GM21737 (cell line): ENCODE results near the gene TCEAL4.
A peak's percentile ranks its signal among the peaks of the same experiment; 100 is the strongest.

Experiments used
- ATAC-seq: cut with Tn5 transposase; IDR thresholded peaks from one replicate; pipeline ENCODE4 v1.9.1; 2021; ENCODE audit warnings: mild to moderate bottlenecking, moderate library complexity; ENCODE audit not compliant: unreplicated experiment

The TCEAL4 gene

DNA sequence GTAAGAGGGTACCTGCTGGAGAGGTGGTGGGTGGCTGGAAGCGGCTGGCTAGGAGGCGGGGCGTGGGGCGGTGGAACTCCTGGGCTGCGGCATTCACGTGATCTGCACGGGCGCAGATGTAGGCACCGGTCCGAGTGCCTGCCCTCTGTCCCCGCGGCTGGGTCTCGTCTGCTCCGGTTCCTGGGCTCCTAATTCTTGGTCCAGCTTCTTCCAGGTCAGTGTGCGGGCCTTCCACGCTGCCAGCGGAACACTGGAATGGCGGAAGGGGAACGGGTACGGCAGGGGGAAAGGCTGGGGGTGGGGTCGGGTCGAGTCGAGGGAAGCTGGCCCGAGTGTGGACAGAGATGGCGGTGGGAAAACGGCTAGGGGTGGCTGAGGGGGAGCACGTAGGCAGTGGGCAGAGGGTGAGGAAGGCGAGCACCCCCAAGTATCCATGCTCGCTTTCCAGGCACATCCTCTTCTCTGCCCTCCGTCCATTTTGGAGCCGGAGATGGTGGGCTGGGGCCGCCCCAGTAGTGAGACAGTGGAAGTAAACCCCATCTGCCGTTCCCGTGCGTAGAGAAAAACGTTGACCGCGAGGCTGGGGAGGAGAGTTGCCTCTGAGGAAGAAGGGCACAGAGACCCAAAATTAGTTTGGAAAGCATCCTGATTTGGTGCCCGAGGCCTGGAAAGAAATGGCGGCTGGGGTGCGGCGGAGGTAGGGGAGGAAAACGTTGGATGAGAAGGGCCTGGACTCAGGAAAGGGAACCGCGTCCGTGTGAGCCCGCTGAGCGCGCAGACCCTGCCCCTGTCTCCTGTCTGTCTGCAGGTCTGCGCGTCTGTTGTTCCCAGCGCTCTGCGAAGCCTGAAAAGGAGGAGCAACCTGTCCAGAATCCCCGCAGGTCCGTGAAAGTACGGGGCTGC is at the start of gene TCEAL4:
TCEAL4 (plus strand) TSS at position 105 of the 903 bp plus-strand sequence. CDS start 1,161 bp downstream, outside the sequence.
- peak; percentile 97 for ATAC-seq

DNA sequence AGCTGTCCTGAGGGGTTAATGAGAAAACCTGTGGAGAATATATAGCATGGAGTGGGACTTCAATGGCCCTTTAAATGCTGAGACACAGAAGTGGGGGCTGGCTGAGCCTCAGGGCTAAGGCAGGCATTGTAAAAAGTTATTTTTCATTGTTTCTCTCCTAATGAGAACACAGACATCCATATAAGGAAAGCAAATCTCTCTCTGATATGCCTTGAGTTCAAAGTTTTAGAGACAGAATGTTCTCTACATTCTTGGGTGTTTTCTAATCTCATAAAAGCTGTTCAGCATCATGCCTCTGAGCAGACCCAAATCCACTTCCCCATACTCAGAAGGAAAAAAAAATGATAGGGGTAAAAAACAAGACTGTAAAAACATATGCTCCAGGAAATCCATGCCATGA is 49.2 kb upstream of the TCEAL4 start:
- no peak for ATAC-seq

DNA sequence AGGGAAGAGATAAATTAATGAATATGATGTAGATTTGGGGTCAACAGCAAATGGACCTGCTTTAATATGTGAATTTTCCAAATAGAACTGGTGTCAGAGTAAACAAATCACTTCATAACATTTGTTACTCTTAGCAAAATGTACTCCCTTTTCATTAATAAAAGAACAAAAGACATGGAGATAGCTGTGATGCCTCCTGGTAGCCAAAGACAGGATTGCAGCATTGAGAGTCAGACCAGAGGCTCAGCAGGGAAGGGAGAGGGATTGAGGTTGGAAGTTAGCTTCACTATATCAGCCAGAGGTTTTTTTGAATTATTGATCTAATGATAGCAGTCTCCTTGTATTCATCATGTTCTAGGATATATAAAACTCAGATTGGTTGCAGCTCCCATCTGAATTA is 48.6 kb upstream of the TCEAL4 start:
- ATAC-seq, result no peak

DNA sequence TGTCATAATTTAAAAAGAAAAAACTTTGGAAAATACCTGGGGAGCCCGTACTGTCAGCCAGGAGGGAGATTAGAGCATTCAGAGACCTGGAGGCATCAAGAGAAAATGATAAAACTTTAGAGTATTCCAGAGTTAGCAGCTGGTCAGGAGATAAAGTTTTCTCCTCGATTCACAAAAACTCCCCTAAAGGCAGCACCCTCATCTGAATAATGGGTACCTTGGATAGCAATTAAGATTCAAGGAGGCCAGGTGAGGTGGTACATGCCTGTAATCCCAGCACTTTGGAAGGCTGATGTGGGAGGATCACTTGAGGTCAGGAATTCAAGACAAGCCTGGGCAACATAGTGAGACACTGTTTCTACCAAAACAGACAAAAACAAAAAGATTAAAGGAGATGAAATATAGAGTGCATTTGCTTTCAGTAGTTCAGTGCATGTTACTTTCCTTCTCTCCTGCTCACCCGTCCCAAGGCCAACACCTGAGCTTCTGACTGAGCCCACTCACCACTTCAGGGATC is 47.4 kb upstream of the TCEAL4 start:
- ATAC-seq, result no peak

DNA sequence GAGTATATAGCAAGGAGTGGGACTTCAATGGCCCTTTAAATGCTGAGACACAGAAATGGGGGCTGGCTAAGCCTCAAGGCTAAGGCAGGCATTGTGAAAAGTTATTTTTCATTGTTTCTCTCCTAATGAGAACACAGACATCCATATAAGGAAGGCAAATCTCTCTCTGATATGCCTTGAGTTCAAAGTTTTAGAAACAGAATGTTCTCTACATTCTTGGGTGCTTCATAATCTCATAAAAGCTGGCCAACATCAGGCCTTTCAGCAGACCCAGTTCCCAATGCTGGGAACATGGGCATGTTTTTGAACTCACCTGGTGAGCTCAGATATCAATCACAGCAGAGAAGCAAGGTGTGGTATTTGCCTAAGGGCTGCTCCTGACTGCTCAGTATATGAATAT is 46.6 kb upstream of the TCEAL4 start:
- ATAC-seq, result no peak

DNA sequence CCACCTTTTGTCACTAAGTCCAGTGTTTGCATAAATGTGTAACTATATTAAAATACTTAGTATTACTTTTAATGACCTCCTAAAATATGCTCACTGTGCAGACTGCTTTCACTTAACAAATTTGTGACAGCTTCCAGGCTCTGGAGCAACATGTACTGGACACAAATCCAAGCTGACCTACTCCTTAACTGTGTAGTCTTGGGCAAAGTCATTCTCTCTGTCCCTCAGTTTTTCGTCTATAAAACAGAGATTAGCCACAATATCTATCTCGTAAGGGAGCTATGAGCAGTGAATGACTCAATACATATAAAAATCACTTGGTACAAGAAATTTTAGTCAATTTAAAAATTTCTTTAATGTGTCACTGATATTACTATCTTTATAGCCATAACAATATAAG is 45.6 kb upstream of the TCEAL4 start:
- no peak for ATAC-seq

DNA sequence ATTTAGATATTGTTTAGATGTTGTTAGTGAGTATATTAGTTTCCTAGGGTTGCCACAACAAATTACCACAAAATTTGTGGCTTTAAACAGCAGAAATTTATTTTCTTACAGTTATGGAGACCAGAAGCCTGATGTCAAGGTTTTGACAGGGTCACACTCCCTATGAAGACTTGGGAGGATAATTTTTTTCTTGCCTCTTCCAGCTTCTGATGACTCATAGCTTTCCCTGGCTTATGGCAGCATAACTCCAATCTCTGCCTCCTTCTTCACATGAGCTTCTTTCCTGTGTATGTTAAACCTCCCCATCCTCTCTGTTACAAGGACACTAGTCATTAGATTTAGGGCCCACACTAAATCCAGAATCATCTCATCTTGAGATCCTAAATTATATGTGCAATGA is 45.2 kb upstream of the TCEAL4 start:
- ATAC-seq, result no peak

DNA sequence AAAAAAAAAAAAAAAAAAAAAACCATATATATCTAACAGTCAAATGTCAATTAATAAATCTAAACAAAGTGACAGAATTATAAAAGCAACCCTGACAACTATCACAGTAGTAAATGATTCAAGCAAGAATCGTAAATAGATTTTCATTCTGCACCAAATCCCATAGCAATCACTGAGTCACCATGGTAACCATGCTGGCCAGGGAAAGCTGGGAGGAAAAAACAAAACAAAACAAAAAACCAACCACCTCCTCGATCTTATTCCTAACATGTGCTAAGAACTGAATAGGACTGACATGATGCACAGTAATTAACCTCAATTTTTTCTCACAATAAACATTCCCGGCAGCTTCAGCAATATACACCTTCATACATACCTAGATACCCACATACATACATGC is 35.4 kb upstream of the TCEAL4 start:
- no peak for ATAC-seq

DNA sequence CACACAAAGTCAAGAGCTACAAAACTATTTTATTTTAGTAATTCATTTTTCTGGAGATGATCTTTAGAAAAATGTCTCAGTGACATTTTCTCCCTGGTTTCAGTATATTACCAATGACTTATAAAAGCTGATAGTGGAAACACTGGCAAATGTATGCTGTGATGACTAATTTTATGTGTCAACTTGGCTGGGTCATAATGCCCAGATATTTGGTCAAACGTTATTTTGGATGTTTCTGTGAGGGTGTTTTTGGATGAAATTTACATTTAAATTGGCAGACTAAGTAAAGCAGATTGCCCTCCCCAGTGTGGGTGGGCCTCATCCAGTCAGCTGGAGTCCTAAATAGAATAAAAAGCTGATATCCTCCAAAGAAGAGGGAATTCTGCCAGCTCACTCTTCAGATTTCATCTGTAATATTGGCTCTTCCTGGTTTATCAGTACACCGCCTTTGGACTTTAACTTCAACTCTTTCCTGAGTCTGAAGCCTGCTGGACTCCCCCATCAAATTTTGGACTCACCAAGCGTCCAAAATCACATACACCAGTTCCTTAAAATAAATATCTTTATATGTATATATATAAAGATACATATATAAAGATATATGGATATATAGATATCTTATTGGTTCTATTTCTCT is 34.8 kb upstream of the TCEAL4 start:
- ATAC-seq, result no peak

DNA sequence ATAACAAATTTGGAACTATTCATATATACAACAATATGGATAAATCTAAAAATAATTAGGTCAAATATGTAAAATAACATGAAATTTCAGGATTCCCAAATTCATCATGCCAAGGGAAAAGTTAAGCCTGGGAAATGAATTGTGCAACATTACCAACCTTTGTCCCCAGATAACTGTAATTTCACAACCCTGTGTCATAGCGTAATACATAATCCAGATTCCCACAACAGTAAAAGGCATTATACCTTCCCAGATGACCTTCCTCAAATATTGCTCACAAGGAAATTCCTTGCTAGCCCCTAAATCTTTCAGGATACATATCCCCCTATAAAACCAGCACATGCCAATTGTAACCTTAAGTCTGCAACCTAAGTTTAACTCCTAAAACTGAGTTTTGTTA is 33.1 kb upstream of the TCEAL4 start:
- ATAC-seq, result no peak

DNA sequence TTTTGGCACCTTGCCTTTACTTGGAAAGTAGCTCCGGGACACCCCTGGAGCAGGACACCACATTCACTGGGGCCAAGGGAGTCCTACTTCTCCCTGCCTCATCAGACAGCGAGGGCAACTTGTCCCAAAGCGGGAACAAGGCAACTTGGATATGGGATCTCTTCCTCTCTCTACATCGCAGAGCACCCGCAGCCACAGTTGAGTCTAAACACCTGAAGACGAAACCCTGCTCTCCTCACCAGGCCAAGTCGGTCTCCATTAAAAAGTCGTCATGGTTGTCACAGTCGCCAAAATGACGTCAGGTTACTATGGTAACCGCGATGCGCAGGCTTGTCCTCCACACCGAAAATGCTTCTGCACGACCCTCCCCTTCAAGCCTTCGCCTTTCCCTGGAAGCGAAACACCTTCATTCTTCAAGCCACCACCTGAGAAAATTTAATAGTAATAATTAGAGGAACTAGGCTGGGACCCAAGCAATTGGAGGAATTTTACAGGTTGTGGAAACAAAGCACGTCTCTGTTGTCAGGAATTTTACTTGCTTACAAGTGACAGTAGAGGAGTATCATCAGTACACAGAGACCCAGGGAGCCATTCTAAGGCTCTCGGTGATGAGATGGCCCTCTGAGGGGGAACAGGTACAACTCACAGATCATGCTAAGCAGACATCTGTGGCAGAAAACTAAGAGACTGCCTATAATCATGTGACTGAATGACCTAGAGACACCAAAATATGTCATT is 30.5 kb upstream of the TCEAL4 start:
- ATAC-seq, result peak; percentile 95

DNA sequence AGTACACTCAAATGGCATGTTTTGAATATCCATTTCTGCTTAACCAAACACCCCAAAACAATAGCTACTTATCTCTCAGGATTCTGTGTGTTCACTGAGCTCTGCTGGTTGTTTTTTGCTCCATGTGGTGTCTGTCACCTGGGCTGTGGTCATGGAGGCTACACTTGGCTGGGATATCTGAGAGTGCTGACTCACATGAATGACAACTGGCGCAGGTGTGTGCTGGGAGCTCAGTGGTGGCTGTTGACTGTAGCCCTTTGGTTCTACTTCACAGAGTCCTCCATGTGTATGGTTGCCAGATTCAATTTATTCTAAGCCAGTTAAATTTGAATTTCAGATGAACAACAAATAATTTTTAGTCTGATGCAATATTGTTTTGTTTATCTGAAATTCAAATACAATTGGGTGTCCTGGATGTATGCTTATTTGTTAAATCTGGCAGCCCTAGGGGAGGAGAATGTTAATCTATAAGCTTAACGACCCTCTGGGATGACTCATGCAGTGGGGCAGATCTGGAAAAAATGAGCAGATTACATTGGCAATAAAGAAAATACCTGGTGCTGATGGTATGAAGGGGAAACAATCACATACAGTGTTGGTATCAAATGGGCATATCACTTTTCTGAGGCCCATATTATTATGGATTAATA is 28.2 kb upstream of the TCEAL4 start:
- ATAC-seq, result no peak

DNA sequence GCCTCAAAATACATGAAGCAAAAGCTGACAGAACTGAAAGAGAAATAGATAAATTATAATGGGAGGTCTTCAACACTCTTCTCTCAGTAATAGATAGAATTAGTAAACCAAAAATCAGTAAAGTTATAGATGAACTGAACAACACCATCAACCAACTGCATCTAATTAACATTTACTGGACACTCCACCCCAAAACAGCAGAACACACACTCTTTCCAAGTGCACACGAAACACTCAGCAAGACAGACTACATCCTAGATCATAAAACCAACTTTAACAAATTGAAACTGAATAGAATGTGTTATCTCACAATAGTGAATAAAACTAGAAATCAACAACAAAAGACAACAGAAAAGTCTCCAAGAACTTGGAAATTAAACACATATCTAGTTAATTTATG is 25.1 kb upstream of the TCEAL4 start:
- no peak for ATAC-seq

DNA sequence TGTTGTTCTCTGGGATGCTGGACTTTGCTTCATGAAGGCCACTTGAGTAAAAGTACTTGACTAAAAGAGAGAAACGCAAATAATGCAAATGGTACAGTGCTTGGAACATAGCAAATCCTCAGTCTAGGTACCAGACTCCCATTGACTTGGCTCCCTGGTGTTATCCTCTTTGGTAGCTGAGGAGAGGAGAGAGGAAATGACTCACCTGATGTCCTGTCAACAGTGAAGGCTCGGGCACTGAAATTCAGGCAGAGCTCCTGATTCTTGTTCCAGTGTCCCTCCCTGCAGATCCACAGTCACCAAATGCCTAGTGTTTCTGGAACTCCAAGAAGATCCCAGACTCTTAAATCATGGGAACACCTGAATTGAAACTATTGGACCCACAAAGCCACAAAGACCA is 22.5 kb upstream of the TCEAL4 start:
- ATAC-seq, result no peak

DNA sequence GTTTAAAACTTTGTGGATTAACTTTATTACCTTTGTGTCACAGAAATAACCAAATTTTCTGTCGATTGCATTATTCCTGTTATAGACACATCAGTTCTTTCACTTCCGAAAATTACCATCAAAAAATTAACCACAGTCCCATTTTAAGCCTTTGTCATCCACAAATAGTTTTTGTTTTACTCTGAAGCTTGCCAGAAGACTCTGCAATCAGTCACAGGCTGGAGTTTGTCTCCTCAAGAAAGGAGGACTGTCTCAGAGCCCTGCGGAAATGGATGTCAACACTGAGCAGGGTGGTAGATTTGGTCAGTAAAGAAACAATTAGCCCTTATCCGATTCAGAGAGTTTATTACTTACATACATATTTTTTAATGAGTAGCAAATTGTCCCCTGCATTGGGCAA is 20.1 kb upstream of the TCEAL4 start:
- ATAC-seq, result no peak

DNA sequence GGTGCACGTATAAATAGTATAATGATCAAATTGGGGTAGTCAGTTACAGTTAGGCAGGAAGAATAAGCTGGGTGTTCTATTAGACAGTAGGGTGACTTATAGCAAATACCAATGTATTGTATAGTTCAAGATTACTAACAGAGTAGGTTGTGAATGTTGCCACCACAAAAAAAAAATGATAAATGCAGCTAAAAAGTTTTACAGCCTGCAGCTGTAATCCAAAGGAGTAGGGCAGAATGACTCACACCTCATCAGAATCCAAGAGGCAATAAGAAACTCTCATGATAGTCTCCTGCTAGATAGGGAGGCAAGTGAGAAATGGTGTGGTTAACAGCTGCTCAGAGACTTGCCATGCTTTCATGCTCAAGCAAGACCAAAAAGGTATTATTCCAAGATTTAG is 19.6 kb upstream of the TCEAL4 start:
- ATAC-seq, result no peak

DNA sequence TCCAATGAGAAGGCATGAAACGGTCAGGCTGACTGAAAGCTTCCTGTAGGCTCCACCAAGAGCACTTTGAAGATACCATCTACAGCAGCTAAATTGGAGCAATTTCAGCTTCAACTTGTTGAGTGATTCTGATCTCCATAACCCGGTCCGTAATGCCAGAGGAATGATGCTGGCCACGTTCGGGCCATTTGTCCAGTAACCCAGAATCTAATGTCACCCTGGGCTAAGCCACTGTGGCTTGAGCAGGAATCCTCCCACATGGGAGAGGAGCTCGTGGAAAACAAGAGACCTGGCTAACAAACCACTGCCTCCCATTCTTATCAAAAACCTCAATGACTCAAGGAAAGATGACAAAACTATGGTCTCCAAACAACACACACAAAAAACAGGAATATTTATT is 14.2 kb upstream of the TCEAL4 start:
- ATAC-seq, result no peak

DNA sequence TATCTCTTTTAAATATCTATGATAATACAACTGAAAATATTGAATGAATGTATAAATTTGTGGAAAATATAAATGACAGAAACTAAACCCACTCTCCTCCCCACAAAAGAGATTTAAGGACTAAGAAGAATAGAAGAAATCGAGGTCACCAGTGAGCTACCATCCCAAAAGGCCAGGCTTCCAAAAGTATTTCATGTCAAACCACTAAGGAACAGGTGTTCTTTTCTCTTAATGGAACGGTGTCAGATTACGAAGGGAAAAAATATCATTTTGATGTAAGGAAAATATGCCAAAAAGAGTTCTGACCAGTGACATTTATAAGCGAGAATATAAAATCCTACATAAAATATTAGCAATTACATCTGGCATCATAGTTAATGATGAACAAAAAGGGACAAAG is 13.6 kb upstream of the TCEAL4 start:
- no peak for ATAC-seq

DNA sequence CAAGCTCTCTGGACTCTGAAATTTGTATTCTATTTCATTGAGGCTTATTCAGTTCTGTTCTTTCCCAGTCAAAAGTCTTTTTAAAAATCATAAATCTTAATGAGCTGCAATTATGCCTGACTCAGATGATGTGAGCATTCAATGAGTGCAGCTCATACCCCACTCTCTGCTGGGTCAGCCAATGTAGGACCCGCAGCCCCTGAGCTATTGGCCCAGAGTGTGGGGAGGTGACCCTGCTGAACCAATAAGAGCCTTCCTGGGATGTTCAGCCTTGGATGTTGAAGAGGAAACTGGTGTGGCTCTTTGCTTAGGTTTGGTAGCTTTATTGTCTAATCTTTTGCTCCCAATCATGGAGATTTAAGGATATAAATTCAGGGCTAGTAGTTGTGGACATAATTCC is 12.1 kb upstream of the TCEAL4 start:
- no peak for ATAC-seq

DNA sequence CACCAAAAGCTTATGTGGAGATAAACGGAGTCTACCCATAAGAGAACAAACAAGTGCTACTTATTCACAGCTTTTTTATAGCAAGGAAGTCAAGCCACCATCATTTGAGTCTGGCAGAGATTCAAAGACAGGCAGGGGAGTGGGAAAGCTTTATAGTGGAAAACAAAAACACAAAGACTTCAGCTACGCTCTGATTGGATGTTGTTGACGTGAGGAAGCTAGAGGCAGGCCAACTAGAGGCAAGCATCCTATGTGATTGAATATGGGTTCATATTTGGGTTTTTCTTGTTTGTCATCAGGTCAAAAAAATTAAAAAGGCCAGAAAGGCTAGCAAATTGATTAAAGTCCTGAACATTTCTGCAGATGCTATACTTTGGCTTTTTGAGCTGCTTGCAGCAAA is 719 bp upstream of the TCEAL4 start:
- ATAC-seq, result no peak

DNA sequence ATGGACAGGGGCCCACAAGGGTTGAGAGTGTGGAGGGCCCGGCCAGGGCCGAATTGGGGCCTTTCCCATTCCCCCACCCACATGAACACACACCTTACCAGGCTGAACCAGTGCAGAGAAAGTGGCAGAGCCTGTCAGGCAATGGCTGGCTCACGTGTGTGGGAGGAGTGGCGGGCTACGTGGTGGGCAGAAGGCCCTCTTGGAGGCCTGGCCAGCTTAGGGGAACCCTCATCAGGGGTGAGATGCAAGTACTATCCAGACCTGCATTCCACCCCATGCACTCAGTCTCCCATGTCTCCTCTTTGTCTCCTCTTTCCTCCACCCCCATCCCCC is 965 bp downstream of the TCEAL4 start:
- no peak for ATAC-seq
